Heart left ventricle (tissue), 16 donors: ENCODE measurements around the gene GPR179. TPM values are rescaled to one million over a fixed set of nuclear protein-coding genes. Genes with fewer than 3 reads are reported as not detected.

Experiments used
- ATAC-seq, 4 donors: fragments of 200-7000 bp; cut with Tn5 transposase; one replicate each; pipeline ENCODE4 v1.9.1; 2020 to 2022; ENCODE audit warnings: moderate library complexity in 4 of 4, mild to moderate bottlenecking in 3 of 4, moderate number of reproducible peaks in 1 of 4
- DNase-seq, 5 donors: peaks; one replicate each; pipeline ENCODE4 v3.0.0-alpha.2; 2020
- H3K27ac ChIP-seq, 12 donors: fragments of 200-600 bp; sonication (generic) in 4 of 12; one replicate each; pipeline versions ENCODE4 v1.5.0 to v1.8.0; 2016 to 2022; ENCODE audit warnings: mild to moderate bottlenecking in 2 of 12
- H3K27me3 ChIP-seq, 9 donors: fragments of 200-600 bp; sonication (generic) in 2 of 9; one replicate each; pipeline versions ENCODE4 v1.5.1 to v1.8.0; 2016 to 2022; ENCODE audit warnings: mild to moderate bottlenecking in 3 of 9
- H3K36me3 ChIP-seq, 9 donors: fragments of 200-600 bp; sonication (generic) in 2 of 9; one replicate each; pipeline versions ENCODE4 v1.5.0 to v1.8.0; 2018 to 2022; ENCODE audit warnings: mild to moderate bottlenecking in 2 of 9
- H3K4me1 ChIP-seq, 12 donors: fragments of 200-600 bp; sonication (generic) in 4 of 12; one replicate each; pipeline versions ENCODE4 v1.5.0 to v1.8.0; 2016 to 2022; ENCODE audit warnings: mild to moderate bottlenecking in 3 of 12
- H3K4me3 ChIP-seq, 12 donors: fragments of 200-600 bp; sonication (generic) in 4 of 12; one replicate each; pipeline versions ENCODE4 v1.5.0 to v1.8.0; 2017 to 2022; ENCODE audit warnings: mild to moderate bottlenecking in 9 of 12, moderate library complexity in 4 of 12
- H3K9me3 ChIP-seq, 12 donors: fragments of 200-600 bp; sonication (generic) in 4 of 12; one replicate each; pipeline versions ENCODE4 v1.5.0 to v1.8.0; 2016 to 2022; ENCODE audit warnings: mild to moderate bottlenecking in 1 of 12
- CTCF ChIP-seq, 12 donors: fragments of 200-600 bp; sonication (generic) in 4 of 12; IDR thresholded peaks; one replicate each; pipeline versions ENCODE4 v1.5.0 to v1.8.0; 2018 to 2022; ENCODE audit warnings: antibody characterized with exemption in 12 of 12, mild to moderate bottlenecking in 5 of 12
- POLR2A ChIP-seq, 2 donors: fragments of 450-650 bp; IDR thresholded peaks; one replicate each; pipeline ENCODE4 v1.6.1; 2017; ENCODE audit warnings: antibody characterized with exemption in 2 of 2, mild to moderate bottlenecking in 2 of 2, moderate library complexity in 2 of 2
- WGBS, 4 donors: extraction: QIAGEN DNeasy Blood & Tissue Kit in 2 of 4; methylation state at CpG; one replicate each; pipeline versions ENCODE4 v1.1.5 to v1.1.7; 2013 to 2018; 5-methylcytosine and 5-hydroxymethylcytosine counted together
- intact Hi-C, 10 donors: fragments of 100-400 bp; cut with DNase I; formaldehyde crosslinking; loops; one replicate each; pipeline versions ENCODE4 v1.11.1 to v1.14.2; 2022
- polyA plus RNA-seq, 2 donors: library from polyadenylated mRNA; stranded (reverse); fragments of 200-250 nt; gene quantifications; one replicate each; pipeline ENCODE4 v1.2.3, GENCODE V29; 2013
- total RNA-seq, 9 donors: library from RNA; depleted of rRNA in 2 of 9; stranded (reverse); fragments of >200 nt in 2 of 9; fragmentation: NEBNext Ultra II Directional in 3 of 9; extraction: Animal tissue kit (Norgen Biotek cat#: 25700) in 3 of 9; gene quantifications; one replicate each; pipeline versions ENCODE4 v1.1.0 to v1.2.4, GENCODE V29; 2016 to 2023
- donor health status: ischemic (EF 13 %, LVEDD 7.1; RV severe dilation, severe dysfunction).
- donor health status: healthy with polysubstance abuse.
- donor health status: DM: no; HTN: yes; CAD: no.
- donor health status: DM: no; HTN: no; CAD: no.
- donor health status: ischemic (EF 25% LVEDD 6.9; RV normal size, moderate dysfunction).
- donor health status: ischemic (EF 25% LVEDD 5.7; RV mildly dilated, moderate dysfunction).
- donor health status: healthy.
- donor health status: DM: yes; HTN: yes; CAD: no.
- donor health status: ischemic (EF 35%, LVEDD 5.7; RV mildly dilated, moderate dysfunction).
- donor health status: nonischemic (EF 11% LVEDD 7.7; RV severe dilation, severe dysfunction).
- donor health status: DM: yes; HTN: yes; CAD: no.
- donor health status: PGD.
- donor health status: ischemic (EF 29% LVEDD 5.4; RV normal size, mild dysfunction).
- donor health status: nonischemic (EF 23%, LVEDD 6.1; RV moderate dilation, normal function).

The GPR179 gene
- total and polyA plus RNA-seq, 11 donors: 0.03 to 0.25 (median 0.07) TPM; not detected in 5

GRCh38 chr17:38363016-38363415 is 19.3 kb upstream of the GPR179 start:
- no peak for TF ChIP-seq POLR2A (IDR thresholded peaks at IDR 0.05)
- no peak overlapping the region for H3K27ac ChIP-seq
- H3K36me3 ChIP-seq: peaks cover 0 to 60% (median 42%) of the 10 kb centered on the region in 9 donors
- H3K4me3 ChIP-seq: no peak overlapping the region
- intact Hi-C loops: no loop called here
- no peaks in the 10 kb centered on the region for H3K9me3 ChIP-seq
- H3K27me3 ChIP-seq: no peaks in the 10 kb centered on the region
- no peak for DNase-seq
- 92 to 100% (median 96%) methylated on average over 5 of the region's 5 CpGs for WGBS, 4 donors
- peaks cover 0 to 32% (median 18%) of the 10 kb centered on the region in 12 donors for H3K4me1 ChIP-seq
- no peak for ATAC-seq

- peaks cover 4 to 44% (median 28%) of the 10 kb centered on the region in 12 donors for H3K4me1 ChIP-seq
- ATAC-seq: no peak
- no peaks in the 10 kb centered on the region for H3K9me3 ChIP-seq
- no peak for DNase-seq
- no peak overlapping the region for H3K27ac ChIP-seq
- peaks cover 0 to 49% (median 32%) of the 10 kb centered on the region in 9 donors for H3K36me3 ChIP-seq
- H3K27me3 ChIP-seq: no peaks in the 10 kb centered on the region
- no peak for TF ChIP-seq CTCF (IDR thresholded peaks at IDR 0.05)
- TF ChIP-seq POLR2A (IDR thresholded peaks at IDR 0.05): no peak
- WGBS, 4 donors: 58 to 71% (median 64%) methylated on average over 5 of the region's 5 CpGs
- no peak overlapping the region for H3K4me3 ChIP-seq
- intact Hi-C loops: no loop called here
Measured at GRCh38 chr17:38361694-38362465, 18.1 kb upstream of the GPR179 start.

GRCh38 chr17:38358586-38359513 is 15.1 kb upstream of the GPR179 start:
- Histone ChIP-seq H3K4me1 (peaks cover 4 to 74% (median 45%) of the 10 kb centered on the region in 12 donors), H3K36me3 (peaks cover 0 to 20% (median 6%) of the 10 kb centered on the region in 9 donors), H3K27ac (peak overlapping the region in 6 of 12 donors; percentile 13 to 51 (median 32)), H3K4me3 (no peak overlapping the region), H3K9me3 (no peaks in the 10 kb centered on the region), H3K27me3 (no peaks in the 10 kb centered on the region)
- ATAC-seq (no peak), DNase-seq (no peak)
- WGBS, 4 donors: 52 to 60% (median 58%) methylated on average over 9 of the region's 9 CpGs
- no peak for TF ChIP-seq CTCF (IDR thresholded peaks at IDR 0.05)
- TF ChIP-seq POLR2A (IDR thresholded peaks at IDR 0.05): no peak
- intact Hi-C loops: loop anchor here in 4 of 10 donors (5.0 to 10.0 kb wide), 3 partner anchors 38 to 126 kb away; no protein-coding TSS in a partner anchor

GRCh38 chr17:38357486-38358123 is 13.8 kb upstream of the GPR179 start:
- 21 to 43% (median 30%) methylated on average over 2 of the region's 2 CpGs for WGBS, 4 donors
- no peak for DNase-seq
- H3K4me3 ChIP-seq: no peak overlapping the region
- intact Hi-C loops: loop anchor here in 4 of 10 donors (5.0 to 10.0 kb wide), 3 partner anchors 40 to 127 kb away; no protein-coding TSS in a partner anchor
- no peaks in the 10 kb centered on the region for H3K27me3 ChIP-seq
- peaks cover 4 to 85% (median 53%) of the 10 kb centered on the region in 12 donors for H3K4me1 ChIP-seq
- no peaks in the 10 kb centered on the region for H3K9me3 ChIP-seq
- ATAC-seq: peak in 1 of 4 donors; percentile 39
- H3K27ac ChIP-seq: peak overlapping the region in 8 of 12 donors; percentile 0 to 66 (median 44)
- TF ChIP-seq CTCF (IDR thresholded peaks at IDR 0.05) (no peak), POLR2A (IDR thresholded peaks at IDR 0.05) (no peak)
- peaks cover 0 to 10% (median 0%) of the 10 kb centered on the region in 9 donors for H3K36me3 ChIP-seq
